Sigmoid colon (tissue), 4 donors: Measurements from ENCODE around the gene TMEM233.

ENCODE experiments used
- EP300 ChIP-seq, 4 donors: sonication (generic); formaldehyde crosslinking; IDR thresholded peaks; one replicate each; pipeline ENCODE4 v1.6.1; 2017; ENCODE audit warnings: antibody characterized with exemption in 4 of 4
- POLR2A ChIP-seq, 2 donors: fragments of 450-650 bp; IDR thresholded peaks; one replicate each; pipeline ENCODE4 v1.6.1; 2016; ENCODE audit warnings: antibody characterized with exemption in 2 of 2, mild to moderate bottlenecking in 2 of 2, moderate library complexity in 2 of 2
- POLR2AphosphoS5 ChIP-seq, 4 donors: sonication (generic); formaldehyde crosslinking; IDR thresholded peaks; one replicate each; pipeline ENCODE4 v1.6.1; 2017; ENCODE audit warnings: antibody characterized with exemption in 4 of 4
- TF ChIP-seq, protein P1 (sequence below), 4 experiments: fragments of 450-650 bp in 3 of 4; fragments of 200-600 bp in 1 of 4; IDR thresholded peaks; one replicate each; pipeline ENCODE4 v1.5.1; 2016 to 2019; ENCODE audit warnings: antibody characterized with exemption in 4 of 4, mild to moderate bottlenecking in 3 of 4, moderate library complexity in 2 of 4

GRCh38 chr12:119642986-119643385 is 49.4 kb downstream of the TMEM233 start:
- TF ChIP-seq, protein P1, sequence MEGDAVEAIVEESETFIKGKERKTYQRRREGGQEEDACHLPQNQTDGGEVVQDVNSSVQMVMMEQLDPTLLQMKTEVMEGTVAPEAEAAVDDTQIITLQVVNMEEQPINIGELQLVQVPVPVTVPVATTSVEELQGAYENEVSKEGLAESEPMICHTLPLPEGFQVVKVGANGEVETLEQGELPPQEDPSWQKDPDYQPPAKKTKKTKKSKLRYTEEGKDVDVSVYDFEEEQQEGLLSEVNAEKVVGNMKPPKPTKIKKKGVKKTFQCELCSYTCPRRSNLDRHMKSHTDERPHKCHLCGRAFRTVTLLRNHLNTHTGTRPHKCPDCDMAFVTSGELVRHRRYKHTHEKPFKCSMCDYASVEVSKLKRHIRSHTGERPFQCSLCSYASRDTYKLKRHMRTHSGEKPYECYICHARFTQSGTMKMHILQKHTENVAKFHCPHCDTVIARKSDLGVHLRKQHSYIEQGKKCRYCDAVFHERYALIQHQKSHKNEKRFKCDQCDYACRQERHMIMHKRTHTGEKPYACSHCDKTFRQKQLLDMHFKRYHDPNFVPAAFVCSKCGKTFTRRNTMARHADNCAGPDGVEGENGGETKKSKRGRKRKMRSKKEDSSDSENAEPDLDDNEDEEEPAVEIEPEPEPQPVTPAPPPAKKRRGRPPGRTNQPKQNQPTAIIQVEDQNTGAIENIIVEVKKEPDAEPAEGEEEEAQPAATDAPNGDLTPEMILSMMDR (IDR thresholded peaks at IDR 0.05) = no peak
- TF ChIP-seq POLR2A (IDR thresholded peaks at IDR 0.05) (no peak), POLR2AphosphoS5 (IDR thresholded peaks at IDR 0.05) (no peak), EP300 (IDR thresholded peaks at IDR 0.05) (no peak)
